NCI-H460 (cell line): ENCODE measurements around the gene MAEA. TPM values are rescaled to one million over a fixed set of nuclear protein-coding genes. Genes with fewer than 3 reads are reported as not detected.

ENCODE experiments used
- DNase-seq: peaks from one replicate; pipeline ENCODE4 v3.0.0-alpha.2; 2016; ENCODE audit warnings: low read depth; ENCODE audit errors: extremely low read depth
- total RNA-seq: library from RNA; depleted of rRNA; stranded (reverse); fragments of >200 nt; shearing (Covaris generic); gene quantifications from 2 replicates; pipeline ENCODE4 v1.2.3, GENCODE V29; 2014

Gene MAEA
- total RNA-seq, 1 experiment from 2014 or later = 32.7 TPM

DNA sequence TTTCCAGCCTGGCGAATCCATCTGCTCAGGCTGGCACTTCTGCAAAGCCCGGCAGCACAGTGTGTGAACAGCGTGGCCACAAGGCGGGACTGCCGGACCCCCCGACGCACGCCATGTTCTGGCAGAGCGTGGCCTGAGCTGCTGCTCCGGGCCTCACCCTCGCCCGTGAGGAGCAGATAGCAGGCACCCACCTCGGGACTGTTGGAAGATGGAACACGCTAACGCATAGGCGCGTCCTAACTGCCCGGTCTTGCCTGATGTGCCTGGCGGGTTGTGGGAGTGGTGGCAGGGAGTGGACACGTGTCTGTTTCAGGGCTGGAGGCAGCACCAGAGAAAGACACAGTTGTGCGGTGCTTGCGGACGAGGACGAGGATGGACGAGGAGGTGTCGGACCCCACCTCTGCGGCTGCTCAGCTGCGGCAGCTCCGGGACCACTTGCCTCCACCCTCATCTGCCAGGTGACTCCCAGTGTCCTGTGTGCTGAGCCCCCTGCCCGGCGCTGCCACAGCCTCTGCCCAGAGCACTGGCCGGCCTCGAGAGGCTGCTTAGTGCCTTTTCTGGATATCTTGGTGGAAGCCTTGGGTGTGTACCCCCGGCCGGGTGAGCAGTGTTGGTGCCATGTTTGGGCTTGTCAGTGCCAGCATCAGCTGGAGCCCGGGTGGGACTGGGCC, 85.5 kb downstream of the MAEA start:
- DNase-seq = no peak

- DNase-seq = no peak
Observed at GRCh38 chr4:1375761-1376322, 86.2 kb downstream of the MAEA start.

- no peak for DNase-seq
Observed at GRCh38 chr4:1376391-1376840, 86.7 kb downstream of the MAEA start.

DNA sequence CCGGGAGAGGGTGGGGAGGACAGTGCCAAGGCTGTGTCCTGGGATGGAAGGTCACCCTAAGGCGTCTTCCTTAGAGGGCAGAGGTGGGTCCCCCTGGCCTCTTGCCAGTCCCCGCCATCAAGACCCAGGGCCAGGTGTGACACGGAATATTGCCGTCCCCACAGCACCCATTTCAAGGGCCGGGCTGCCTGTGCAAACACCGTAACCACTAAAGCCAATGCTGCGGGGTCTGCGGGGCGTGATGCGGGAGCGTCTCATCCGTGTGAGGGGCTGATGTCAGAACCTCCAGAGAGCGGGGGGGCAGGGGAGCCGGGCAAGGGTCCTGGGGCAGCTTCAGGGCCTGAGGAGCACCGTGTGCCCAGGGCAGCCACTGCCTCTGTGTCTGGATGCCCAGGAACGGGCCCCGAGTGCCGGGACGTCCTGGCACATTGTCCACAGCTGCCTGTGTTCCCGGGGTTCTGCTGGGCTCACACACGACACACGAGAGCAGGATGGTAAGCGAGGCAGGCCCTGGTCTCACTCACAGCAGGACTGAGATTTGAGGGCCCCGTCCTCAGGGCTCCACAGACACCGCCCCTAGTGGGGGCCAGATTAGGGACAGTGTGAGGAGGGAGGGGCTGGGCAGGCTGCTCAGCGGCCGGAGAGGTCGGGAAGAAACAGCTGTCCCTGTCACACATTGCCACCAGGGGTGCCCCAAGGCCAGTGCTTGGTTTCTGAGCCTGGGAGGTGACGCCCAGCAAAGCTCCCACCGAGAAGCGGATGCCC, 87.3 kb downstream of the MAEA start:
- DNase-seq = no peak

GRCh38 chr4:1377606-1378261, 88.0 kb downstream of the MAEA start:
- no peak for DNase-seq

DNA sequence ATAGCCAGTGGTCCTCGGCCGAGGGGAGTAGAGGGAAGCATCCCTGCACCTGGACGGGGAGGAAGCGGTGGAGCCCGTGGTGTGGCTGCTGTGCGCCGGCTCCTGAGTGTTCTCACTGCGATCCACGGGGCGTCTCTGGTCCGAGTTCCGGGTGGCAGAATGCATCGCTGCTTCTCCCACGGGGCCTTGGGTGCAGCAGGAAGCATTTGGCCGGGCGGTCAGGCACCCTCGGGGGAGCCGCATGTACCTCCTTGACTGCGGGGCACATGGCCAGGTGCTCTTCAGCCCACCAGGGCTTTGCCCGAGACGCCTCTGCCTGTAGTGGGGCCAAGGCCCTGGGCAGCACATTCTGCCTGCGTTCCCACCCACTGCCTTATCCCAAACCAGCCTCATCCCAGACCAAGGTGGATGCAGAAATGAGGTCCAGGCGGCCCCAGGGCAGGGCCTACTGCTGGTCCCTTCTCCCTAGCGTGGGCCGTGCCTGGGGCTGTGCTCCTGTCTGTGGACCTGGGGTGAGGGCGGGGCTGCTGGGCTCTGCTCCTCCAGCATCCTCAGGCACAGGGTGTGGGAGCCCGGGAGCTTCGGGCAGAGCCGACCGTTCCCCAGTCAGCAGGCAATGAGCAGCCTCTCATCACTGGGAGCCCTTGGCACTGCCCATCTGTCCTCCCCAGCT, 89.0 kb downstream of the MAEA start:
- DNase-seq = no peak

DNA sequence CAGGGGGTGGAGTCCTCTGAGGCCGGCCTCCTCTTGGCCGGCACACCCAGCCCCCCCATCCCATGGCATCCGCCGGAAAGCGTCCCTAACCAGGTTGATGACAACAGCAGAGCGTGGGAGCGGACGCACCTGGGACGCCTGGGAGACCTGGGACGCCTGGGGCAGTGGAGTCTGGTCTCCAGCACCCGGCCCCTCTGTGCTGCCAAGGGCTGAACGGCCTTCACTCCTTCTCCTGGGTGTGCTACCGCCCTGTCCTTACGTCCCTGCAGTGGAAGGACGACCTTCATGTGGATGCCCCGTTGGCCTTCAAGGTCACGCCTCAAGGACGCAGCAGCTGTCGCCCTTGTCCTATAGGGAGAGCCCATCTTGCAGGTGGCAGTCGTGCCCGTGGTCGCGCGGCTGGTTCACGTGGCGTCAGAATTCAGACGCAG, 89.7 kb downstream of the MAEA start:
- no peak for DNase-seq

GRCh38 chr4:1379801-1380331, 90.2 kb downstream of the MAEA start:
- DNase-seq = no peak

DNA sequence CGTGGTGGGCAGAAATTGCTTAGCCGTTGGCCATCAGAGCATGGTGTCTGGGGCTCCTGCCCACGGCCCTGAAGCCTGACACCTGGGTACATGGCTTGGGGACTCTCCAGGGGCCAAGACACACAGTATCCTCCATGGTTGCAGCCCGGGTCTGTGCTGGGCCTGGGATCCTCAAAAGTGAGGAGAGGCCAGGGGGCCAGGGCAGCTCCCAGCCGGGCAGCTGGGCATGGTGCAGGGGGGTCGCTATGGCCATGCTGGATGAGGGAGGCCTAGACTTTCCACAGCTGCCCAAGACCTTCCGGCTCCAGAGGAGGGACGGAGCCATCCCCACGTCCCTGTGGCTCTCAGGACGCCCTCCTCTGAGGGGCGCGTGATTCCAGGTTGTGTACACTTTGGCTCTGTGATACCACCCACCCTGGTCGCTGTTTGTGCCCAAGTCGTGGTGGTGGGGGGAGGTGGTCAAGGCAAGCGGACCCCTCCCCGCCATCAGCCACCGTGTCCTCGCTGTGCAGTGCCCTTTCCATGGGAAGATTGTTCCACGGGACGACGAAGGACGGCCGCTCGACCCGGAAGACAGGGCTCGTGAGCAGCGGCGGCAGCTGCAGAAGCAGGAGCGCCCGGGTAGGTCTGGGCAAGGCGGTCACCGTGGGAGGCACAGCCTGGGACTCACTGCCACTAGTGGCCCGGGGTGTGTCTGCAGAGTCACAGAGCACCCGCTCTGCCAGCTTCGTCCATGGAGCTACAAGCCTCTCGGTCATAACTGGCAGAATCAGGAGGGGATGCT, 90.9 kb downstream of the MAEA start:
- no peak for DNase-seq

DNA sequence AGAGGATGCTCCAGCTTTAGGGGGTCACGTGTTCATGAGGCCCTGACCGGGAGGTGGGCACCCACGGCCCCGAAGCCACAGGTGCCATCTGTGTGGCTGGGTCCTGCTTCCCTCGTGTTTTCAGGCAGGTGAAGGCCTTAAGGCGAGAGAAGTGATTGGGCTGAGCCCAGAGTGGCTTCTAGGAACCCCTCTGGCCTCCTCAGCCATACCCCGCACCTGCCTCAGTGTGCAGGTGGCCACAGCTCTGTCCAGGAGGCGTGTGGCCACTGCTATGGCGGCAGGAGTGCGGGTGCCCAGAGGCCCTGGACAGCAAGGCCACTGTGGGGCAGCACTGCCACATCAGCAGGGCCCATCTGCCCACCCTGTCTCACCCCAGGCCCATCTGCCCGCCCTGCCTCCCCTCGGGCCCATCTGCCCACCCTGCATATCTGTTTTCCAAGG, 91.5 kb downstream of the MAEA start:
- no peak for DNase-seq

DNA sequence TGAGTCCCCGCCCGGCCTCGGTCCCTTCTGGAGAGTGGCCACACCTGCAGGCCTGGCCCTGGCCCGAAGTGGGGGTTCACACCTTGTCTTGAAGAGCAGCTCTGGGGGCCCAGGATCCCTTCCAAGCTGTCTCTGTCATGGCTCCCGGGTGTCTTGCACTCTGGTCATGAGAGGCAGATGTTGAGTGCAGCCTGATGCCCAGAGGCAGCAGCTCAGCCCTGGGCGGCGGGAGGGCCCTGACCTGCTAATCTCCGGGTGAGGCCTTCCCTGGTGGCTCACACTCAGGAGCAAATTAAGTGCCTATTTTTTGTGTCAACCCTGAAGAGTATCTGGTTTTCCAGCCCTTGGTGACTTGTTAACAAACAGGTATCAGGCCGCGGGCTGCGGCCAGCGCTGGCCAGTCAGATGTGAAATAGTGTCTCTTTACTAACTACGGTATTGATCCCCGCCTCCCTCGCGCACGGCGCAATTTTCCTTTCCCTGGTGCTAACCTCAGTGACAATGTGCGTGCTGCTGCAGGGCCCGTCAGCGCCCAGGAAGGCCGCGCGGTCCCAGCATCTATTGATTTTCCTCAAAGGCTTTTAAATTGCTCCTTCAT, 92.4 kb downstream of the MAEA start:
- no peak for DNase-seq

DNA sequence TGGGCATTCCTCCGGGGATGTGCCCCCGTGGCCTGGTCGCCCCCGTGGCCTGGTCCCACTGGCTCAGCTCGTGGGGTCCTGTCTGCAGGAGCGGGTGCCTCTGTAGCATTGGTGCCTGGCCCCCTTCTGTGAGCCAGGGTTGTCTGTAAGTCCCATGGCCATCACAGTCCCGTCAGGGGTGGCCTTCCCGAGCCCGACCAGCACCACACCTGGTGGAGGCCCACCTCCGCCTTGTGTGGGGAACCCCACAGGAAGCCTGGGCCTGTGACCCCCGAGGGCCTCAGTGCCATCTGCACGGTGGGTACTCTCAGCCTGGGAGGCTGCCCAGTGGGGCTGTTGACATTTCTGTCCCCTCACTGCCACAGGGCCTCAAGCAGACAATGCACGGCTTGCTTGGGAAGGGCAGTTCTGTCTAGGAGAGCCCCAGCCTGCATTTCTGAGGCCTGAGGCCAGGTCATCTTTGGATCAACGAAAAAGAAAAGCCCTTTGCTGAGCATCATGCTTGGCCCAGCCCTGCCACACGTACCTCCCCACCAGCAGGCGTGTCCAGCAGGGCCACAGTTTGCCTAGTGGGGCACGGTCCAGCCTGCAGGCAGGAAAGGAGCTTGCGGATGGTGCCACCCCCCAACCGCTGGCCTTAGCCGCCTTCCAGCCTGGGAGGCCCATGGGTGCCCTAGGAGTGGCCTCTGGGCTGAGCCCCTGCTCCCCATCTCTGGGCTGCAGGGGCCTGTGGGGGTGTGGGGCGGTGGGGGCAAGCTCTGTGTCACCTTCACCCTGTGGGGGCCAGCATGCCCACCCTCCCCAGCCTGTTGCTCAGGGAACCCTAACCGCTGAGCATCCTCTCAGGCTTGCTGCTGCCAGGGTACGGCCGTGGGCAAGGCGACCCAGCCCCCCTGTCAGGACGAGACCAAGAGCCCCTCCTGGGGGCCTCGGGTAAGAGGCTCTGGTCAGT, 93.4 kb downstream of the MAEA start:
- DNase-seq = no peak

GRCh38 chr4:1383728-1384591, 94.3 kb downstream of the MAEA start:
- no peak for DNase-seq

DNA sequence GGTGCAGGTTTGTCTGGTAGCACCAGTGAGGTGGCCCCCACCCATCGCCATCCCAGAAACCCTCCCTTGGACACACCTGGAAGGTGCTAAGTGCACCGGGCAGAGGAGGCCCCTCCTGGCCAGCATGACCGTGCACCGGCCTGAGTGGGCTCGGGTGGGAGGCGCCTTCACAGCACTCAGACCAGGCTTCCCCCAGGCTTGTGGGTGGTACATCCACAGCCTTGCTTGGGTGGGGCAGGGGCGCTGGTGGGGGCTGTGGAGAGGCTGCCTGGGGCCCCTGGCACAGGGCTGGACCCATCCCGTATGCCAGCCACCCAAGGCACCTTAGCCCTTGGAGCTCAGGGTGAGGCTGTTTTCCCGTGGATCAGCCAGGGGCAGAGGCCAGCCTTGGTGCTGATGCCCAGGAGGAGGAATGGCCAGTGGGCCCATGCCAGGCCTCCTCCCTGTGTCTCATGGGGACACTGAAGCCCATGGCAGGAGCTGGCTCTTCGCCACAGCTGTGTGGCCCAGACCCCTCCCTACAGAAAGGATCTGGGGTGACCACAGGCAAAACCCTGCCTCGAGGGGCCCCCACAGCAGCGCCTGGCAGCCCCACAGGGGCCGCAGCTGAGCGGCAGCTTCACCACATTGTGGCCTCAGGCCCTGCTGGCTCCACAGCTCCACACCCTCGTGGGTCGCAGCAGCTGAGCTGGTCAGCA, 95.1 kb downstream of the MAEA start:
- no peak for DNase-seq

GRCh38 chr4:1385373-1386340, 96.0 kb downstream of the MAEA start:
- no peak for DNase-seq
